Stimulated activated CD4-positive, alpha-beta T cell treated with anti-CD3 and anti-CD28 coated beads, Interleukin-1b, Interleukin-23, amount 100 ng/mL, for 48 hours (primary cell): ENCODE data around the gene TEX47.

ENCODE experiments used
- DNase-seq: peaks from one replicate; pipeline ENCODE4 v3.0.0-alpha.2; 2020

Gene TEX47

GRCh38 chr7:88795553-88795952 is at the start of gene TEX47:
TEX47 (minus strand) TSS chr7:88795737; CDS start chr7:88794942, 795 bp downstream.
- no peak for DNase-seq

DNA sequence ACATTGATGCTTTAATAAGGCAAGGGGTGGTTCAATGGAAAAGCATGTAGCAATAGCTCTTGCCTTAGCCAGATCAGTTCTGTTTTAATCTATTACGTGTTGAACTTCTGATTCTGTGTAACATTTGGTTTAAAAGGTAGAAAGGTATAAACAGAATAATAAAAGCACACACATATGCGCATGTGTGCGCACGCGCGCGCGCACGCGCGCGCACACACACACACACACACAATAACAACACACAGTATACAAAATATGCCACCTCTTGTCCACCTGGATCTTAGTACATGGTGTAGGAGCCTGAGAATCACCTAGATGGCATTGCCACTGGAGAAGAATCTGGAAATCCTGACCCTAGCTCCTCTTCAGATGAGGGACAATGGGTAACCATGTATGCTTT is 49.6 kb upstream of the TEX47 start:
- no peak for DNase-seq

DNA sequence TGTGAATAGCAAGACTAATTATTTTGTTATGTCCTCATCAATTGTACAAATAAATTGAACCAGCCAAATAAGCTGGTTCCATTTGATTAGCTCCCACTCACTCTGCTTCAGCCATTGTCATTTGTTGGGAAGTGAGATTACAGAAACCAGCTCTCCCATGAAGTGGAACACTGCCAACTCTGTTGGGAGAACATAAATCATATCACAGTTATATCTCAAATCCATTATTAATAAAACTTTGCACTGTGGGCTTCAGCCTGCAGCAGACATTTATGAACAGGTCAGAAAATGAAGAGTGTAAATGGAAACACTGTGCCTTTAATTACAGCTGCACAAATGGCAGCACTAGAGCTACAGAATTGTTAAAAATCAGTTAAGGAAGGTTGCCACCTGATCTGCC is 46.7 kb upstream of the TEX47 start:
- DNase-seq = no peak

DNA sequence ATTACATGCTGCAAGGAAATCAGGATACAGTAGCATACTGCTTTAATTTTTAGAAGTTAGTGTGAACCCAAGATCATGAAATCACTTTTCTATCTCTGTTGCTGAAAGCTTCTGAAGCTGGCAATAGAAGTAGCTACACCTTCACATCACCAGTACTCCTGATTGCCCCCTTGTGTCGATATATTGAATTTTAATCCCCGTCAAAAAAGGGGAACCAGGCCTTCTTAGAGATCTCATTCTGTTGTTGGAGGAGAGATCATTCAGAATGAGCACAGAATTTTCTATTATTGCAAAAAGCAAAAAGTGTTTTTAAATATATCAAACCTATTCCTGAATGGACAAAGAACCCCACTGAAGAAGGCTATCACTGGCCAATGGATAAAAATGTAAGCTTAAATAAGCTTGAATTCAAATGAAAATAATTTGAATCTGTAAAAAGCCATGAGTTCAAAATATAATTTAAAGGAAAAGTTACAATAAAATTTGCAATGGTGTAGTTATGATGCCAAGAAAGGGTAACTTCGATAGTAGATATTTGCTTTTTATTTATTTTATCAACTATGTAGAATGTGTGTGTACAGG is 39.7 kb upstream of the TEX47 start:
- no peak for DNase-seq

- DNase-seq = no peak
Measured at GRCh38 chr7:88826222-88826621, 30.7 kb upstream of the TEX47 start.

DNA sequence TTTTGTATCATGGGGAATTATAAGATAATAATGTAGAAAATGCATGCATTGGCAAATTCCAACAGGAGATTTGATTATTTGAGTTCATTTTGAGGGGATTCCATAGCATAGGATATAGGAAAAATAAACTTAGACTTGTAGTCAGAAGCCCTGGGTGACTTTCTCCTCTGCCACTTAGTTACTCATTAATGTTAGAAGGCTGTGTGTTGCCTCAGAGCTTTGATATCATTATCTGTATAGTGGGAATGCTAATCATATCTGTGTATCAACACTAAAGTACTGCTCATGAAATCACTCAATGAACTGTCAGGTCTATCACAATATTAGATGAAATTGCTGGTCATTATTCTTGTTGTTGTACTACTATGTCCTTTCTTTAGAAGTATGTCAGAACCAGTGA is 23.0 kb upstream of the TEX47 start:
- no peak for DNase-seq

- DNase-seq = no peak
Measured at GRCh38 chr7:88806280-88807037, 10.9 kb upstream of the TEX47 start.

DNA sequence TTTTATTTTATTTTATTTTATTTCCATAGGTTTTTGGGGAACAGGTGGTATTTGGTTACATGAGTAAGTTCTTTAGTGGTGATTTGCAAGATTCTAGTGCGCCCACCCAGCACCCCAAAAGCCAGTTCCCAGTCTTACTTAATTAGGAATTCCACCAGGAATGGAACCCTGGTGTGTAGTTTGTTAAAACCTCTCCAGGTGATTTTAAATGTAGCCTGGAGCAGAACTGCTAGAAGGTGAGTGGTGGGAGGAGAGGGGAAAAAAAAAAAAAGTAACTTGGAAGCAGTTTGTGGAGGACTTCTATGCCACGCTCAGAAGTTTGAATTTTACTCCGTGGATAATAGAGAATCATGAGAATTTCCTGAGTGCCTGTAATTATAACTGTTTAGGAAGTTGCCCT is 5.5 kb upstream of the TEX47 start:
- no peak for DNase-seq

DNA sequence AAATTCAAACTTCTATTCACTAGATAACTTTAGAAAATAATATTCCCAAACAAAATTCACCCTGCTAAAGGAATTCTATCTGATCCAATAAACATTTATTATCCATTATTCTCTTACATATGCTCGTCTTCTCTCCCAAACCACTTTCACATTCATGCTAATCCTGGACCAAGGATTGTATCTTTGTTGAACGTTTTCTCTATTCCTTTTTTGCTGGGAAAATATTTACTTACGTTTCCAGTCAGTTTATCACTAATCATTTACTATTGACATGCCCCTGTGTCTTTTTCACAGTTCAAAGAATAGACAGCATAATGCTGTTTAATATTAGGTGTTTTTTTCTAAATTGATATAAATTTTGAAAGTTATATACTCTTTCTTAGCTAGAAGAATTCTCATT is 3.2 kb downstream of the TEX47 start:
- no peak for DNase-seq

DNA sequence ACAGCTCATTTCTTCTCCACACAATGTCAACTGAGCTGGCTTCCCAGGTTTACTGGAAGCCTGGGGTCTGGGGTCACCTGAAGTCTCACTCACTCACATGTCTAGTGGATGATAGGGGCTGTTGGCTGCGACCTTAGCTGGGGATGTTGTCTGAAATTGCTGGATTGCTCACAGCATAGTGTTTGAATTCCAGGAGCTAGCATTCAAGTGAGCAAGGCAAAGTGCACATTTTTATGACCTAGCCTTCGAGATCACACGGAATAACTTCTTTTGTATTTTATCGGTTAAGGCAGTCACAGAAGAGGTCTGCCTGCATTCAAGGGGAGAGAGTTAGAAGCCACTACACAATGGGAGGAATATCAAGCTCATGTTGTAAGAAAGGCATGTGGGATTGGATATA is 3.6 kb downstream of the TEX47 start:
- no peak for DNase-seq

DNA sequence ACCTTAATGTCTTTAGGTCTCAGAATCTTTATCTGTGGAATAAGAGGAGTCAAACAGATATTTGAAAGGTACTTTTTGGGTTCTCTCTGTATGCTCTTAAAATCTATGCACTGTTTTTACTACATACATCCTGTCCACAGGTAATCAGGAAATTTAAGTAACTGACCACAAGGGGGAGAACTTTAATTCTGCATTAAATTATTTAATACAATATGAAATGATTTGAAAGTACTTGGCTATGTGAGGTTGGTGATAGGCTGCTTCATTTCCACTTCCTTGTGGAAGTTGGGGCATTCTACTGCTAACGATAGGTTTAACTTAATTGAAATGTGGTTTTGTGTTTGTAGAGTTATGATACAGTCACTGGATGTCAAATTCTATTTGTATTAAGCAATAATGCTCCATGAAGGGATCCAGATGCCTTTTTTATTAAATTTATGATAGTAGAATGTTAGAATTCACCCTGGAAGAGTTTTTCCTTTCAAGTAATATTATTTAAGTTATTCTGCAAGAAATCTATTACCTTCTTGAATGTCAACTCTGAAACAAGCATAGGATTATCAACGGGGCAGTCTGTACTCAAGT is 6.0 kb downstream of the TEX47 start:
- no peak for DNase-seq

GRCh38 chr7:88787777-88788176 is 7.8 kb downstream of the TEX47 start:
- no peak for DNase-seq

GRCh38 chr7:88775838-88776237 is 19.7 kb downstream of the TEX47 start:
- no peak for DNase-seq

DNA sequence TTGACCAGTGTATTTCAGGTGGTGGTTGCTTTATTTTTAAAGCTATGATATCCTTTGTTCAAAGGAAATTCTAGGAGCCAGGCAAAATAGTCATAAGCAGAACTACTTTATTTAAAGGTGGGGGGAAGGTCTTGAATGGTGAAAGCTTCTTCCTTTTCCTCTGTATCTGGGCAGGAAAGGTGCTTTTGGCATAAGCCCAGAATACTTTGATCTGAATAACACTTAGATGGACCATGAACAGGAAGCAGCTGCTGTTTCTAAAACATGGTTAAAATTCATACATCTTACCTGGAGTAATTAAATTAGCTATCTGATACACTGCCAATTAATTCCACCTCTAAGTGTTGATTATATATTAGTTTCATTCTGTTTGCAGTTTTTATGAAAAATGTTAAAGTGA is 22.8 kb downstream of the TEX47 start:
- DNase-seq = no peak

- no peak for DNase-seq
Measured at GRCh38 chr7:88771417-88771816, 24.1 kb downstream of the TEX47 start.

DNA sequence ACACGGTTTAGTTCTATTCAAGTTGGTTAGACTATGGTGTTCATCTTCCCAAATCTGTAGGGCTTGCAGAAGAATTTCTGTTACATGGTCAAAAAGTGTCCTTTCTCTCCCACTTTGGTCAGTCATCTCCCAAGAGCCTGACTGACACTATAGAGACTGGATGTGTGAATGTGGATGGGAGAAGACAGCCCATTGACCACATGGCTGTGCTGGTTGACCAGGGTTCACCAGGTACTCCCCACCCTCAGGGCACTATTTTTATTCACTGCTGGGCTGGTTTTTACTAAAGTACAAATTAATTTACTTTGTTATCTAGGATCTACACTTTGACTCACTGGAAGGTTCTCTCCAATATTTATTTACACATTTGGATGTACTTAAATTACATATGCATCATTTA is 33.8 kb downstream of the TEX47 start:
- no peak for DNase-seq

DNA sequence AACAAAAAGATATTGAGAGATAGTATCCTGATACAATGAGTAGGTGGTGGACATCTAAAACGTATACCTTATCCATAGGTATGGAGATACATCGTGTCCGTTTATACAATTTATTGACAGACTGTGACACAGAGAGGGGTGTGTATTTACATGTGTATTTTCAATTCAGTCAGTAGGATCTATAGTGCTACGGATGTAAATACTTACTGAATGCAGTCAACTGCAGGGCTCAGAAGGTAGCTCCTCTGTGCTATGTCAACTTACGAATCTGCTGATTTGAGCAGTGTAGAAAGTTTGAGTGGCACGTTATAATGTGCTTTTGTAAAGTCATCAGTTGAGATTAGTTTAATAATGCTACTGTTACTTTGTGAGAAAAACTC is 35.4 kb downstream of the TEX47 start:
- DNase-seq = no peak

- no peak for DNase-seq
Measured at GRCh38 chr7:88759230-88760135, 36.1 kb downstream of the TEX47 start, which contains the start of gene ZNF804B. ZNF804B (plus strand) TSS chr7:88759700; CDS start chr7:88759977, 277 bp downstream.

DNA sequence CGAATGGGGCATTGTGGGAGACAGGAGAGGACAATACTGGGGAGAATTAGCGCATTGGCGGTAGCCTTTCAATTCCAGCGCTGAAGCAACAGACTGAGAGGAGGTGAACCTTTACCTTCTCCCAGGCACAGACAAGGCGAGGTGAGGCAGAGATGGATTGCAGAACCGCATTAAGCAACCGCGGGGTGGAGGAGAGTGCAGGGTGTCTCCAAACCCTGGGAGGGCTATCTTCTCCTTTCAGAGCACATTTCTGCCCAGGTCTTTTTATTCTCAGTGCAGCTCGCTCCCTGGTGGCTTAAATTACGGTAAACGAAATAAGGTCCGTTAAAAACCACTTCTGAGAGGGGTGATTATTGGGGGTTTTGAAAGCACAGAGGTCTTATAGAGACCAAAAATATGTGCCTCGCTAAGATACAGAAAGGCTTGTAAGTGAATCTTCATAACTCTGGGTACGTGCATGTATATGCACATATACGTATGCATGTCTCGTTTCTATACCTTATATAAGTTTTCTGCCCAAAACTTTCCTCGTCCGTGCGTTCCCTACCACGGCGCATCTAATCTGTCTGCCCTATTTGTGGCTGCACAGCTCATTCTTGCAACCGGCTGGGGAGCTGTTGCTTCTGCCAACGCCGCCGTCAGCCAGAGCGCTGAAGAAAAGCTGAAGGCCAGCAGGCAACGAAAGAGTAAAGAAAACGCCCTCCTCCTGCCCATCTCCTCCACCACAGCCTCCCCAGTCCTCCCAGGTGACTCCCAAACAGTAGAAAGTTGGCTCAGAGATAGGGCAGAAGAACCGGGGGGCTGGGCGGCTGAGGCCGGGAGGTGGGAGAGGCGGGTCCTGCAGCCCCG is 36.9 kb downstream of the TEX47 start:
- DNase-seq = no peak

DNA sequence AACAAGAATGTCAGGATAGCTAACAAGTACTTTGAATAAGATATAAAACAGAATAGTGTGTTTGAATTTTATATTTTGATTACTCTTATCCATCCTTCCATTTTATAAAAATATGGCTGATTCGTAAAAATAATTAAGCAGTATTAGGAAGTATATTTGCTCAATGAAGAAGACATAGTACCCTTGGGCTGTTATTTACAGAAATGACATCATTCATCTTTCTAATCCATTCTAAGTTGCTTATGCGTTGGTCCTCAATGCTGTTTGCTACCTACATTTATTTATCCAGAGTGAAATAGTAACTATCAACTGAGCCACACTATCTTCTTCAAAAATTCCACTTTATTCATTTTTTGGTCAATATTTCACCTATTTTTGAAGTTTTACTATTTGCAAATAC is 38.2 kb downstream of the TEX47 start:
- DNase-seq = no peak

DNA sequence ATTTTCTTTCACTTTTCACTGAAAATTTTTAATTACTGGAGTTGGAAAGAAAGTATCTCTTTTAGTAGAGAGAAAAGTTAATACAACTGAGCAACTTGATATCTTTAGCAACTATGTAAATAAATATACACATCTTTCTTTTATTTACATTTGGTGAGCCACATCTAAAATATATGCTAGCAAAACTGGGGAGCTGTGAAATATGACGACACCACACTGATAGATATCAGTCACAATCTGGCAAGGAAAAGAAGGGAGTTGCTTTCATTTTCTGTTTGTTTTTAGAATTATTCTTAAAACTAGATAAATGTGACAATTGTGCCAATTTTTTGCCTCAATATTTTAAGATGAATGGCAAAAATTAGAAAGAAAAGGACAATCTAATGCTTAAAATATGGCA is 38.7 kb downstream of the TEX47 start:
- no peak for DNase-seq

GRCh38 chr7:88746126-88746525 is 49.4 kb downstream of the TEX47 start:
- no peak for DNase-seq
